HEK293 (cell line): Measurements from ENCODE around the gene MALRD1.
"Not testable (repeated sequence)": the region's sequence is repeated elsewhere in the genome, so short reads cannot be mapped to it uniquely, and the experiment has no call there.

ENCODE experiments used
- GLI4 ChIP-seq: fragments of 450-650 bp; formaldehyde crosslinking; IDR thresholded peaks from 2 replicates; pipeline ENCODE4 v1.5.1; 2016; ENCODE audit warnings: missing biosample characterization, missing genetic modification characterization
- ZBTB21 ChIP-seq: fragments of 450-650 bp; formaldehyde crosslinking; IDR thresholded peaks from 2 replicates; pipeline ENCODE4 v1.5.1; 2017; ENCODE audit warnings: missing biosample characterization, missing genetic modification characterization
- ZBTB8A ChIP-seq: fragments of 450-650 bp; formaldehyde crosslinking; IDR thresholded peaks from 2 replicates; pipeline ENCODE4 v1.5.1; 2016; ENCODE audit warnings: missing biosample characterization, missing genetic modification characterization
- ZNF169 ChIP-seq: fragments of 450-650 bp; formaldehyde crosslinking; IDR thresholded peaks from 2 replicates; pipeline ENCODE4 v1.5.1; 2016; ENCODE audit warnings: missing biosample characterization, missing genetic modification characterization
- ZNF239 ChIP-seq: fragments of 450-650 bp; formaldehyde crosslinking; IDR thresholded peaks from 2 replicates; pipeline ENCODE4 v1.5.1; 2016; ENCODE audit warnings: missing biosample characterization, missing genetic modification characterization
- ZNF302 ChIP-seq: fragments of 450-650 bp; formaldehyde crosslinking; IDR thresholded peaks from 2 replicates; pipeline ENCODE4 v1.5.1; 2016; ENCODE audit warnings: missing biosample characterization, missing genetic modification characterization, low read depth
- ZNF510 ChIP-seq: fragments of 450-650 bp; formaldehyde crosslinking; IDR thresholded peaks from 2 replicates; pipeline ENCODE4 v1.5.1; 2018; ENCODE audit warnings: mild to moderate bottlenecking, missing genetic modification characterization, missing biosample characterization; ENCODE audit not compliant: insufficient replicate concordance
- ZNF623 ChIP-seq: fragments of 450-650 bp; formaldehyde crosslinking; IDR thresholded peaks from 2 replicates; pipeline ENCODE4 v1.5.1; 2016; ENCODE audit warnings: missing biosample characterization, missing genetic modification characterization
- ZNF76 ChIP-seq: fragments of 450-650 bp; formaldehyde crosslinking; IDR thresholded peaks from 2 replicates; pipeline ENCODE4; 2016; ENCODE audit warnings: low read depth, missing biosample characterization, missing genetic modification characterization, borderline replicate concordance
- TF ChIP-seq, protein P1 (sequence below): fragments of 450-650 bp; formaldehyde crosslinking; IDR thresholded peaks from 2 replicates; pipeline ENCODE4 v1.5.1; 2016; ENCODE audit warnings: missing biosample characterization, missing genetic modification characterization
- TF ChIP-seq, protein P2 (sequence below): fragments of 450-650 bp; formaldehyde crosslinking; IDR thresholded peaks from 2 replicates; pipeline ENCODE4 v1.5.1; 2017; ENCODE audit warnings: missing biosample characterization, missing genetic modification characterization
- TF ChIP-seq, protein P3 (sequence below): fragments of 450-650 bp; formaldehyde crosslinking; IDR thresholded peaks from 2 replicates; pipeline ENCODE4 v1.5.1; 2016; ENCODE audit warnings: missing biosample characterization, missing genetic modification characterization
- TF ChIP-seq, protein P4 (sequence below): fragments of 450-650 bp; formaldehyde crosslinking; IDR thresholded peaks from 2 replicates; pipeline ENCODE4 v1.5.1; 2016; ENCODE audit warnings: missing biosample characterization, missing genetic modification characterization

DNA sequence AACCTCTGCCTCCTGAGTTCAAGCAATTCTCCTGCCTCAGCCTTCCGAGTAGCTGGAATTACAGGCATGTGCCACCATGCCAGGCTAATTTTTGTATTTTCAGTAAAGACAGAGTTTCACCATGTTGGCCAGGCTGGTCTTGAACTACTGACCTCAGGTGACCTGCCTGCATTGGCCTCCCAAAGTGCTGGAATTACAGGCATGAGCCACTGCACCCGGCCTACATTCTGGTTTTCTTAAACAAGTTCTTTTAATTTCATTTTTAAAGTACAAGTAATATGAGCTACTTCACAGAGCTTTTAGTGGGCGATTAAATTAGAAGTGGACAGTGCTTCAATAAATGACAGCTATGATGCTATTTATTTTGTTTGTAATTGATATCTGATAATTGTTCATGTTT lies 721.2 kb downstream of the MALRD1 start:
- TF ChIP-seq, protein P1, sequence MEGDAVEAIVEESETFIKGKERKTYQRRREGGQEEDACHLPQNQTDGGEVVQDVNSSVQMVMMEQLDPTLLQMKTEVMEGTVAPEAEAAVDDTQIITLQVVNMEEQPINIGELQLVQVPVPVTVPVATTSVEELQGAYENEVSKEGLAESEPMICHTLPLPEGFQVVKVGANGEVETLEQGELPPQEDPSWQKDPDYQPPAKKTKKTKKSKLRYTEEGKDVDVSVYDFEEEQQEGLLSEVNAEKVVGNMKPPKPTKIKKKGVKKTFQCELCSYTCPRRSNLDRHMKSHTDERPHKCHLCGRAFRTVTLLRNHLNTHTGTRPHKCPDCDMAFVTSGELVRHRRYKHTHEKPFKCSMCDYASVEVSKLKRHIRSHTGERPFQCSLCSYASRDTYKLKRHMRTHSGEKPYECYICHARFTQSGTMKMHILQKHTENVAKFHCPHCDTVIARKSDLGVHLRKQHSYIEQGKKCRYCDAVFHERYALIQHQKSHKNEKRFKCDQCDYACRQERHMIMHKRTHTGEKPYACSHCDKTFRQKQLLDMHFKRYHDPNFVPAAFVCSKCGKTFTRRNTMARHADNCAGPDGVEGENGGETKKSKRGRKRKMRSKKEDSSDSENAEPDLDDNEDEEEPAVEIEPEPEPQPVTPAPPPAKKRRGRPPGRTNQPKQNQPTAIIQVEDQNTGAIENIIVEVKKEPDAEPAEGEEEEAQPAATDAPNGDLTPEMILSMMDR (tag by site-specific recombination) = not testable (repeated sequence)
- not testable (repeated sequence) for TF ChIP-seq ZNF623 (tag by site-specific recombination); ZBTB8A (tag by site-specific recombination); ZNF510 (tag by site-specific recombination); GLI4 (tag by site-specific recombination); ZNF76; ZNF239 (tag by site-specific recombination); ZNF302 (tag by site-specific recombination); ZBTB21 (tag by site-specific recombination); ZNF169 (tag by site-specific recombination)
- TF ChIP-seq, protein P2, sequence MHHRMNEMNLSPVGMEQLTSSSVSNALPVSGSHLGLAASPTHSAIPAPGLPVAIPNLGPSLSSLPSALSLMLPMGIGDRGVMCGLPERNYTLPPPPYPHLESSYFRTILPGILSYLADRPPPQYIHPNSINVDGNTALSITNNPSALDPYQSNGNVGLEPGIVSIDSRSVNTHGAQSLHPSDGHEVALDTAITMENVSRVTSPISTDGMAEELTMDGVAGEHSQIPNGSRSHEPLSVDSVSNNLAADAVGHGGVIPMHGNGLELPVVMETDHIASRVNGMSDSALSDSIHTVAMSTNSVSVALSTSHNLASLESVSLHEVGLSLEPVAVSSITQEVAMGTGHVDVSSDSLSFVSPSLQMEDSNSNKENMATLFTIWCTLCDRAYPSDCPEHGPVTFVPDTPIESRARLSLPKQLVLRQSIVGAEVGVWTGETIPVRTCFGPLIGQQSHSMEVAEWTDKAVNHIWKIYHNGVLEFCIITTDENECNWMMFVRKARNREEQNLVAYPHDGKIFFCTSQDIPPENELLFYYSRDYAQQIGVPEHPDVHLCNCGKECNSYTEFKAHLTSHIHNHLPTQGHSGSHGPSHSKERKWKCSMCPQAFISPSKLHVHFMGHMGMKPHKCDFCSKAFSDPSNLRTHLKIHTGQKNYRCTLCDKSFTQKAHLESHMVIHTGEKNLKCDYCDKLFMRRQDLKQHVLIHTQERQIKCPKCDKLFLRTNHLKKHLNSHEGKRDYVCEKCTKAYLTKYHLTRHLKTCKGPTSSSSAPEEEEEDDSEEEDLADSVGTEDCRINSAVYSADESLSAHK (tag by site-specific recombination) = not testable (repeated sequence)
- TF ChIP-seq, protein P3, sequence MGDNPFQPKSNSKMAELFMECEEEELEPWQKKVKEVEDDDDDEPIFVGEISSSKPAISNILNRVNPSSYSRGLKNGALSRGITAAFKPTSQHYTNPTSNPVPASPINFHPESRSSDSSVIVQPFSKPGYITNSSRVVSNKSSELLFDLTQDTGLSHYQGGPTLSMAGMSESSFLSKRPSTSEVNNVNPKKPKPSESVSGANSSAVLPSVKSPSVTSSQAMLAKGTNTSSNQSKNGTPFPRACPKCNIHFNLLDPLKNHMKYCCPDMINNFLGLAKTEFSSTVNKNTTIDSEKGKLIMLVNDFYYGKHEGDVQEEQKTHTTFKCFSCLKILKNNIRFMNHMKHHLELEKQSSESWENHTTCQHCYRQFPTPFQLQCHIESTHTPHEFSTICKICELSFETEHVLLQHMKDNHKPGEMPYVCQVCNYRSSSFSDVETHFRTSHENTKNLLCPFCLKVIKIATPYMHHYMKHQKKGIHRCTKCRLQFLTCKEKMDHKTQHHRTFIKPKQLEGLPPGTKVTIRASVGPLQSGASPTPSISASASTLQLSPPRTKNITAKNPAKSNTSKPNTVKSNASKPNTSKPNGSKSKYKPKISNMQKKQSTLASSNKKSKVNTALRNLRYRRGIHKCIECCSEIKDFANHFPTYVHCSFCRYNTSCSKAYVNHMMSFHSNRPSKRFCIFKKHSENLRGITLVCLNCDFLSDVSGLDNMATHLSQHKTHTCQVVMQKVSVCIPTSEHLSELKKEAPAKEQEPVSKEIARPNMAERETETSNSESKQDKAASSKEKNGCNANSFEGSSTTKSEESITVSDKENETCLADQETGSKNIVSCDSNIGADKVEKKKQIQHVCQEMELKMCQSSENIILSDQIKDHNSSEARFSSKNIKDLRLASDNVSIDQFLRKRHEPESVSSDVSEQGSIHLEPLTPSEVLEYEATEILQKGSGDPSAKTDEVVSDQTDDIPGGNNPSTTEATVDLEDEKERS (tag by site-specific recombination) = not testable (repeated sequence)
- TF ChIP-seq, protein P4, sequence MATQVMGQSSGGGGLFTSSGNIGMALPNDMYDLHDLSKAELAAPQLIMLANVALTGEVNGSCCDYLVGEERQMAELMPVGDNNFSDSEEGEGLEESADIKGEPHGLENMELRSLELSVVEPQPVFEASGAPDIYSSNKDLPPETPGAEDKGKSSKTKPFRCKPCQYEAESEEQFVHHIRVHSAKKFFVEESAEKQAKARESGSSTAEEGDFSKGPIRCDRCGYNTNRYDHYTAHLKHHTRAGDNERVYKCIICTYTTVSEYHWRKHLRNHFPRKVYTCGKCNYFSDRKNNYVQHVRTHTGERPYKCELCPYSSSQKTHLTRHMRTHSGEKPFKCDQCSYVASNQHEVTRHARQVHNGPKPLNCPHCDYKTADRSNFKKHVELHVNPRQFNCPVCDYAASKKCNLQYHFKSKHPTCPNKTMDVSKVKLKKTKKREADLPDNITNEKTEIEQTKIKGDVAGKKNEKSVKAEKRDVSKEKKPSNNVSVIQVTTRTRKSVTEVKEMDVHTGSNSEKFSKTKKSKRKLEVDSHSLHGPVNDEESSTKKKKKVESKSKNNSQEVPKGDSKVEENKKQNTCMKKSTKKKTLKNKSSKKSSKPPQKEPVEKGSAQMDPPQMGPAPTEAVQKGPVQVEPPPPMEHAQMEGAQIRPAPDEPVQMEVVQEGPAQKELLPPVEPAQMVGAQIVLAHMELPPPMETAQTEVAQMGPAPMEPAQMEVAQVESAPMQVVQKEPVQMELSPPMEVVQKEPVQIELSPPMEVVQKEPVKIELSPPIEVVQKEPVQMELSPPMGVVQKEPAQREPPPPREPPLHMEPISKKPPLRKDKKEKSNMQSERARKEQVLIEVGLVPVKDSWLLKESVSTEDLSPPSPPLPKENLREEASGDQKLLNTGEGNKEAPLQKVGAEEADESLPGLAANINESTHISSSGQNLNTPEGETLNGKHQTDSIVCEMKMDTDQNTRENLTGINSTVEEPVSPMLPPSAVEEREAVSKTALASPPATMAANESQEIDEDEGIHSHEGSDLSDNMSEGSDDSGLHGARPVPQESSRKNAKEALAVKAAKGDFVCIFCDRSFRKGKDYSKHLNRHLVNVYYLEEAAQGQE = not testable (repeated sequence)
